ENCODE measurements around the gene ABCA13.
"Not testable (repeated sequence)": the region's sequence is repeated elsewhere in the genome, so short reads cannot be mapped to it uniquely, and the experiment has no call there.

The ABCA13 gene

GRCh38 chr7:48139459-48139858, 31.8 kb upstream of the ABCA13 start:
- ChIA-PET POLR2A (no interaction called here), CTCF (interaction anchor here (0.7 kb wide), 1 partner anchor 38 kb away, joined by 3 read pairs; no protein-coding TSS in a partner anchor)
- TF ChIP-seq ZNF384 (IDR thresholded peaks at IDR 0.05) (peak; percentile 56), FOXK2 (IDR thresholded peaks at IDR 0.05) (no peak)
- DNase-seq (ENCODE audit: extremely low spot score) = peak; percentile 11

- ChIA-PET CTCF (no interaction called here), POLR2A (no interaction called here)
- TF ChIP-seq L3MBTL2 (conservative IDR thresholded peaks at IDR 0.05) = no peak
- DNase-seq (ENCODE audit: extremely low spot score) = no peak
These were observed 31.1 kb upstream of the ABCA13 start for GRCh38 chr7:48140001-48140681.

GRCh38 chr7:48141521-48141920, 29.7 kb upstream of the ABCA13 start:
- no peak for DNase-seq (ENCODE audit: extremely low spot score)
- TF ChIP-seq LEF1 (IDR thresholded peaks at IDR 0.05; ENCODE audit: borderline replicate concordance) (no peak), ZNF384 (IDR thresholded peaks at IDR 0.05) (no peak), L3MBTL2 (conservative IDR thresholded peaks at IDR 0.05) (no peak), FOXA1 (IDR thresholded peaks at IDR 0.05) (no peak), FOXM1 (IDR thresholded peaks at IDR 0.05; ENCODE audit: borderline replicate concordance) (no peak), BHLHE40 (IDR thresholded peaks at IDR 0.05; ENCODE audit: borderline replicate concordance) (no peak), SP1 (IDR thresholded peaks at IDR 0.05) (no peak), TARDBP (IDR thresholded peaks at IDR 0.05) (no peak), SUZ12 (IDR thresholded peaks at IDR 0.05) (no peak), NFRKB (IDR thresholded peaks at IDR 0.05) (no peak), CTBP1 (IDR thresholded peaks at IDR 0.05; ENCODE audit: borderline replicate concordance) (no peak), ARNT (IDR thresholded peaks at IDR 0.05) (no peak), FOXK2 (IDR thresholded peaks at IDR 0.05) (no peak), HDGF (IDR thresholded peaks at IDR 0.05; ENCODE audit: borderline replicate concordance) (no peak), PKNOX1 (IDR thresholded peaks at IDR 0.05) (no peak), ELF4 (IDR thresholded peaks at IDR 0.05) (no peak)
- POLR2A ChIA-PET = no interaction called here
- CTCF ChIA-PET = no interaction called here

GRCh38 chr7:48144291-48144768, 26.9 kb upstream of the ABCA13 start:
- POLR2A ChIA-PET = no interaction called here
- DNase-seq (ENCODE audit: extremely low spot score) = no peak
- TF ChIP-seq PKNOX1 (IDR thresholded peaks at IDR 0.05) (no peak), FOXA1 (IDR thresholded peaks at IDR 0.05) (no peak), CTBP1 (IDR thresholded peaks at IDR 0.05; ENCODE audit: borderline replicate concordance) (no peak), FOXM1 (IDR thresholded peaks at IDR 0.05; ENCODE audit: borderline replicate concordance) (no peak), SP1 (IDR thresholded peaks at IDR 0.05) (no peak), HDGF (IDR thresholded peaks at IDR 0.05; ENCODE audit: borderline replicate concordance) (no peak), L3MBTL2 (conservative IDR thresholded peaks at IDR 0.05) (no peak), ARNT (IDR thresholded peaks at IDR 0.05) (no peak), ZNF384 (IDR thresholded peaks at IDR 0.05) (no peak), SUZ12 (IDR thresholded peaks at IDR 0.05) (no peak)
- CTCF ChIA-PET = no interaction called here

- POLR2A ChIA-PET = no interaction called here
- CTCF ChIA-PET = no interaction called here
- no peak for DNase-seq (ENCODE audit: extremely low spot score)
- no peak for TF ChIP-seq SP1 (IDR thresholded peaks at IDR 0.05)
- TF ChIP-seq FOXM1 (IDR thresholded peaks at IDR 0.05; ENCODE audit: borderline replicate concordance) = no peak
- no peak for TF ChIP-seq CTBP1 (IDR thresholded peaks at IDR 0.05; ENCODE audit: borderline replicate concordance)
- TF ChIP-seq ZNF384 (IDR thresholded peaks at IDR 0.05) = no peak
- no peak for TF ChIP-seq FOXK2 (IDR thresholded peaks at IDR 0.05)
- no peak for TF ChIP-seq TARDBP (IDR thresholded peaks at IDR 0.05)
- no peak for TF ChIP-seq BHLHE40 (IDR thresholded peaks at IDR 0.05; ENCODE audit: borderline replicate concordance)
- no peak for TF ChIP-seq ELF4 (IDR thresholded peaks at IDR 0.05)
- TF ChIP-seq HDGF (IDR thresholded peaks at IDR 0.05; ENCODE audit: borderline replicate concordance) = no peak
- no peak for TF ChIP-seq ARNT (IDR thresholded peaks at IDR 0.05)
- TF ChIP-seq NFRKB (IDR thresholded peaks at IDR 0.05) = no peak
These were observed 24.1 kb upstream of the ABCA13 start for GRCh38 chr7:48147078-48147591.

GRCh38 chr7:48147690-48148089, 23.6 kb upstream of the ABCA13 start:
- DNase-seq (ENCODE audit: extremely low spot score); CTCF ChIA-PET; POLR2A ChIA-PET: not testable (repeated sequence)

GRCh38 chr7:48148311-48148710, 22.9 kb upstream of the ABCA13 start:
- DNase-seq (ENCODE audit: extremely low spot score) = no peak
- TF ChIP-seq NFRKB (IDR thresholded peaks at IDR 0.05) = no peak
- TF ChIP-seq HDGF (IDR thresholded peaks at IDR 0.05; ENCODE audit: borderline replicate concordance) = no peak
- TF ChIP-seq PKNOX1 (IDR thresholded peaks at IDR 0.05) = no peak
- no peak for TF ChIP-seq SP1 (IDR thresholded peaks at IDR 0.05)
- TF ChIP-seq SUZ12 (IDR thresholded peaks at IDR 0.05) = no peak
- no peak for TF ChIP-seq TARDBP (IDR thresholded peaks at IDR 0.05)
- TF ChIP-seq ARNT (IDR thresholded peaks at IDR 0.05) = no peak
- no peak for TF ChIP-seq FOXA1 (IDR thresholded peaks at IDR 0.05)
- TF ChIP-seq BHLHE40 (IDR thresholded peaks at IDR 0.05; ENCODE audit: borderline replicate concordance) = no peak
- ChIA-PET CTCF (no interaction called here), POLR2A (no interaction called here)
